OCI-LY7 (cell line): ENCODE results near the gene CLNS1A.

Experiments used
- CTCF ChIP-seq: fragments of 200-600 bp; sonication (generic); conservative IDR thresholded peaks from 2 replicates; pipeline ENCODE4 v1.5.1; 2014; ENCODE audit warnings: mild to moderate bottlenecking, antibody characterized with exemption, low read length, moderate library complexity, mixed read lengths
- EZH2phosphoT487 ChIP-seq: fragments of 200-600 bp; sonication (generic); IDR thresholded peaks from 2 replicates; pipeline ENCODE4 v1.6.1; 2018; ENCODE audit warnings: low read depth, borderline replicate concordance, mild to moderate bottlenecking, mixed run types, antibody characterized with exemption, low read length, moderate library complexity, mixed read lengths

DNA sequence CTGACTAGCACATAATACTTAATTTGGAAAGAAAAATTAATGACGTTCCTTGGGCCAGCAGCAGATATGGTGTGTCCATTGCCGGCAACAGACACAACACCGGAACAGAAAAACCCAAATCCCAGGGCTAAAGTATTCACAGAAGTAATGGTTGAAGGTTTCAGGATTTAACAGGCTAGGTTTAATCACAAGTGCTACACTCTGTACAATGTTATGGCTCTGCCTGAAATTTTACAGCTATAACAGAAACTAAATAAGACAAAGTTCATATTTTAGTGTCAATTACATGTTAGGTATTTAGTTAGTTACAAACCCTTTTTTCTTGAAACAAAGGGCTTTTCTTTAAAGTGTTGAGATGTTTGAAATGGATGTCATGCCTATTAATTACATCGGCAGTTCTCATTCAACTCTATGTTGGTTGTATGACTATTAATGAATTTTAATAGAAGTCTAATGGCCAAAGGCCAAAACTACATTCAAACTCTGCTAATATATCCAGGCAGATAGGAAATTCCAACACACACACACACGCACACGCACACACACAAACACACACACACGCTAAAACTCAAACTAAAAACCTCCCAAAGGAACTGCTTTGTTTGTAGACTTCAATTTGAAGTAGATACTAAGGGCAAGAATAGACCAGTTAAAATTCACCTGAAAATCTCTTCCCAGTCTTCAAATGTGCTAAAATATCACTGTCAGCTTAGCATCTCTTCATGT, 27.8 kb upstream of the CLNS1A start:
- TF ChIP-seq CTCF (no peak), EZH2phosphoT487 (no peak)
